Endothelial cell (in vitro differentiated cells): Measurements from ENCODE around the gene LRRFIP1. TPM values are rescaled to one million over a fixed set of nuclear protein-coding genes. Genes with fewer than 3 reads are reported as not detected.
A peak's percentile ranks its signal among the peaks of the same experiment; 100 is the strongest.
"Not testable (repeated sequence)": the region's sequence is repeated elsewhere in the genome, so short reads cannot be mapped to it uniquely, and the experiment has no call there.

Experiments used
- DNase-seq: peaks from one replicate; pipeline ENCODE4 v3.0.0; 2021; ENCODE audit warnings: low spot score
- H3K27ac Mint-ChIP-seq: one replicate; pipeline ENCODE4 v1.8.0; 2021; ENCODE audit warnings: mixed read lengths, inconsistent platforms; ENCODE audit not compliant: unreplicated experiment
- H3K27me3 Mint-ChIP-seq: one replicate; pipeline ENCODE4 v1.8.0; 2021; ENCODE audit warnings: mild to moderate bottlenecking, moderate library complexity, mixed read lengths, inconsistent platforms; ENCODE audit not compliant: unreplicated experiment
- H3K36me3 Mint-ChIP-seq: one replicate; pipeline ENCODE4 v1.8.0; 2021; ENCODE audit warnings: mild to moderate bottlenecking, low read depth, mixed read lengths, inconsistent platforms; ENCODE audit not compliant: unreplicated experiment
- H3K4me1 Mint-ChIP-seq: one replicate; pipeline ENCODE4 v1.8.0; 2021; ENCODE audit warnings: mild to moderate bottlenecking, mixed read lengths, inconsistent platforms; ENCODE audit not compliant: unreplicated experiment
- H3K4me3 Mint-ChIP-seq: one replicate; pipeline ENCODE4 v1.8.0; 2021; ENCODE audit warnings: mild to moderate bottlenecking, mixed read lengths, inconsistent platforms; ENCODE audit not compliant: unreplicated experiment
- H3K9me3 Mint-ChIP-seq: one replicate; pipeline ENCODE4 v1.8.0; 2021; ENCODE audit warnings: mixed read lengths, inconsistent platforms; ENCODE audit not compliant: unreplicated experiment
- total RNA-seq: library from RNA; stranded (reverse); fragmentation: NEBNext Ultra II Directional; extraction: Animal tissue kit (Norgen Biotek cat#: 25700); gene quantifications from one replicate; pipeline ENCODE4 v1.2.1, GENCODE V29; 2021; ENCODE audit not compliant: unreplicated experiment
- TF ChIP-seq, protein P1 (sequence below): fragments of 200-600 bp; sonication (generic); IDR thresholded peaks from one replicate; pipeline ENCODE4 v1.5.0; 2021; ENCODE audit warnings: antibody characterized with exemption; ENCODE audit not compliant: unreplicated experiment

LRRFIP1 gene
- total RNA-seq, 1 donor from 2014 or later: 105 TPM

GRCh38 chr2:237745250-237745613 is 117.8 kb downstream of the LRRFIP1 start:
- Mint-ChIP-seq H3K9me3 (no peaks in the 10 kb centered on the region), H3K4me3 (no peak overlapping the region), H3K4me1 (peaks cover 21% of the 10 kb centered on the region), H3K27ac (peak overlapping the region; percentile 52), H3K36me3 (peaks cover 16% of the 10 kb centered on the region), H3K27me3 (peaks cover 7% of the 10 kb centered on the region)
- TF ChIP-seq, protein P1, sequence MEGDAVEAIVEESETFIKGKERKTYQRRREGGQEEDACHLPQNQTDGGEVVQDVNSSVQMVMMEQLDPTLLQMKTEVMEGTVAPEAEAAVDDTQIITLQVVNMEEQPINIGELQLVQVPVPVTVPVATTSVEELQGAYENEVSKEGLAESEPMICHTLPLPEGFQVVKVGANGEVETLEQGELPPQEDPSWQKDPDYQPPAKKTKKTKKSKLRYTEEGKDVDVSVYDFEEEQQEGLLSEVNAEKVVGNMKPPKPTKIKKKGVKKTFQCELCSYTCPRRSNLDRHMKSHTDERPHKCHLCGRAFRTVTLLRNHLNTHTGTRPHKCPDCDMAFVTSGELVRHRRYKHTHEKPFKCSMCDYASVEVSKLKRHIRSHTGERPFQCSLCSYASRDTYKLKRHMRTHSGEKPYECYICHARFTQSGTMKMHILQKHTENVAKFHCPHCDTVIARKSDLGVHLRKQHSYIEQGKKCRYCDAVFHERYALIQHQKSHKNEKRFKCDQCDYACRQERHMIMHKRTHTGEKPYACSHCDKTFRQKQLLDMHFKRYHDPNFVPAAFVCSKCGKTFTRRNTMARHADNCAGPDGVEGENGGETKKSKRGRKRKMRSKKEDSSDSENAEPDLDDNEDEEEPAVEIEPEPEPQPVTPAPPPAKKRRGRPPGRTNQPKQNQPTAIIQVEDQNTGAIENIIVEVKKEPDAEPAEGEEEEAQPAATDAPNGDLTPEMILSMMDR: peak; percentile 8
- DNase-seq: no peak

DNA sequence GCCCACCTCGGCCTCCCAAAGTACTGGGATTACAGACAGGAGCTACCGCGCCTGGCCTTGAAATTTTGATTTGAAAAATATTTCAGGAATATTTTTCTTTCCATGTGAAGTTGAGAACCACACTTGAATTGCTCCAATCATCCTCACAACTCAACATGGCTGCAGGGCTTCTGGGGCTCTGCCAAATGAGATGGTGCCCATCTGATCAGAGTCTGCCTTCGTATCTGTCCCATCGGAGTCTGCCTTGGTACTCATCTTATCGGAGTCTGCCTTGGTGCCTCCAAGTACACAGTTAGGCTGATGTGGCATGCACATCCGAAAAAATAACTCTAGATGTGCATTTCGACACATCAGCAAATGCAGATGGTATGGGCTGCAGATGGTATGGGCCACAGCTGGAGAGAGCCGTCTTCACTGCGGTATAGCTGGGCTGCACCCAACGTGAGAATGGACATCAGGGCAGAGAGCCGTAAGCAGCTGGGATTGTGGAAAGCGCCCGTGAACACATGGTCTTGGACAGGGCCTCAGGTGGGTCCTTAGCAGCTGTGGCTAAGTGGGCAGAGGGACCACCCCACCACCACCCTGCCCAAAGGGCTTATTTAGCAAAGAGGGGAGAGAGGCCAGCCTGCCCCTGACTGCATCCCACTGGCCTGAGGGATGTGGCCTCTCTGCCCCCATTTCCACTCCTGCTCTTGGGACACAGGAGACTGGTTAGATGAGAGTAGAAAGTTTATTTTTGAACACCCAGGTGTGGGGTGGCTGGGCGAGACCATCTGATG is 119.1 kb downstream of the LRRFIP1 start:
- TF ChIP-seq, protein P1: no peak
- H3K36me3 Mint-ChIP-seq: peaks cover 25% of the 10 kb centered on the region
- H3K9me3 Mint-ChIP-seq: no peaks in the 10 kb centered on the region
- H3K27ac Mint-ChIP-seq: peak overlapping the region; percentile 17
- peaks cover 7% of the 10 kb centered on the region for H3K27me3 Mint-ChIP-seq
- no peak overlapping the region for H3K4me3 Mint-ChIP-seq
- H3K4me1 Mint-ChIP-seq: peaks cover 11% of the 10 kb centered on the region
- no peak for DNase-seq

GRCh38 chr2:237747189-237747588 is 119.8 kb downstream of the LRRFIP1 start:
- TF ChIP-seq, protein P1: no peak
- Mint-ChIP-seq H3K36me3 (peaks cover 29% of the 10 kb centered on the region), H3K4me1 (peaks cover 11% of the 10 kb centered on the region), H3K9me3 (no peaks in the 10 kb centered on the region), H3K4me3 (no peak overlapping the region), H3K27ac (no peak overlapping the region), H3K27me3 (peaks cover 7% of the 10 kb centered on the region)
- DNase-seq: no peak

DNA sequence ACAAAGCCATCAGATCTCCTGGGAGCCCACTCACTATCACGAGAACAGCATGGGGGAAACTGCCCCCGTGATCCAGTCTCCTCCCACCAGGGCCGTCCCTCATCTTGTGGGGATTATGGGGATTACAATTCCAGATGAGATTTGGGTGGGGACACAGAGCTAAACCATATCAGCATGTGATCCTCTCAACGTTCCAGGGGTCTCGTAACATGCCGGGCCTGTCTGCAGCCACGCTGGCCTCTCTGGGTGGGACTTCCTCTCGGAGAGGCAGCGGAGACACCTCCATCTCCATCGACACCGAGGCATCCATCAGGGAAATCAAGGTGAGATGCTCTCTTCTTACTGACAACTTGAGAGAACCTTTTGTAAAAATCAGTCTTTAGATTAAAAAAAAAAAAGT is 121.6 kb downstream of the LRRFIP1 start:
- Mint-ChIP-seq H3K27me3 (peaks cover 2% of the 10 kb centered on the region), H3K27ac (no peak overlapping the region), H3K4me1 (peaks cover 7% of the 10 kb centered on the region), H3K36me3 (peaks cover 39% of the 10 kb centered on the region), H3K4me3 (no peak overlapping the region), H3K9me3 (no peaks in the 10 kb centered on the region)
- DNase-seq: no peak
- TF ChIP-seq, protein P1: no peak

- TF ChIP-seq, protein P1: no peak
- peaks cover 45% of the 10 kb centered on the region for H3K36me3 Mint-ChIP-seq
- no peak overlapping the region for H3K4me3 Mint-ChIP-seq
- no peaks in the 10 kb centered on the region for H3K9me3 Mint-ChIP-seq
- no peak for DNase-seq
- no peak overlapping the region for H3K27ac Mint-ChIP-seq
- H3K4me1 Mint-ChIP-seq: peaks cover 3% of the 10 kb centered on the region
- peaks cover 2% of the 10 kb centered on the region for H3K27me3 Mint-ChIP-seq
These were observed 122.6 kb downstream of the LRRFIP1 start for GRCh38 chr2:237749961-237750360.

- H3K4me3 Mint-ChIP-seq, H3K27ac Mint-ChIP-seq, DNase-seq, H3K4me1 Mint-ChIP-seq, H3K9me3 Mint-ChIP-seq, H3K27me3 Mint-ChIP-seq: not testable (repeated sequence)
- peaks cover 45% of the 10 kb centered on the region for H3K36me3 Mint-ChIP-seq
These were observed 123.1 kb downstream of the LRRFIP1 start for GRCh38 chr2:237750441-237750840.
